ENCODE results near the gene SLC49A3. TPM values are rescaled to one million over a fixed set of nuclear protein-coding genes. Genes with fewer than 3 reads are reported as not detected.

Gene SLC49A3
- total RNA-seq, 1 experiment from 2014 or later: 0.47 TPM

- CTCF ChIA-PET: no interaction called here
- Histone ChIP-seq H3K4me1 (ENCODE audit: insufficient read depth, low read length, poor library complexity, severe bottlenecking) (no peaks in the 10 kb centered on the region), H3K27me3 (replicated peaks; ENCODE audit: insufficient read depth, low read depth, low read length, poor library complexity) (no peaks in the 10 kb centered on the region), H3K4me3 (ENCODE audit: low read depth, low read length, poor library complexity, severe bottlenecking) (no peak overlapping the region), H3K36me3 (ENCODE audit: insufficient read depth, low read length, poor library complexity, severe bottlenecking) (peaks cover 10% of the 10 kb centered on the region), H3K9me3 (ENCODE audit: low read depth, low read length, poor library complexity, severe bottlenecking) (no peaks in the 10 kb centered on the region), H3K27ac (ENCODE audit: low read depth, low read length, poor library complexity, severe bottlenecking) (no peak overlapping the region)
- intact Hi-C loops (cut with micrococcal nuclease; ENCODE audit: unreplicated experiment): no loop called here
- no peak for DNase-seq (ENCODE audit: low spot score)
- POLR2A ChIA-PET (ENCODE audit: low non-redundant PET): interaction anchor here (0.6 kb wide), 1 partner anchor 10 kb away, joined by 21 read pairs; no protein-coding TSS in a partner anchor
- TSS peak; percentile 58 for BruUV-seq (replicated peaks)
- TF ChIP-seq, protein P1, sequence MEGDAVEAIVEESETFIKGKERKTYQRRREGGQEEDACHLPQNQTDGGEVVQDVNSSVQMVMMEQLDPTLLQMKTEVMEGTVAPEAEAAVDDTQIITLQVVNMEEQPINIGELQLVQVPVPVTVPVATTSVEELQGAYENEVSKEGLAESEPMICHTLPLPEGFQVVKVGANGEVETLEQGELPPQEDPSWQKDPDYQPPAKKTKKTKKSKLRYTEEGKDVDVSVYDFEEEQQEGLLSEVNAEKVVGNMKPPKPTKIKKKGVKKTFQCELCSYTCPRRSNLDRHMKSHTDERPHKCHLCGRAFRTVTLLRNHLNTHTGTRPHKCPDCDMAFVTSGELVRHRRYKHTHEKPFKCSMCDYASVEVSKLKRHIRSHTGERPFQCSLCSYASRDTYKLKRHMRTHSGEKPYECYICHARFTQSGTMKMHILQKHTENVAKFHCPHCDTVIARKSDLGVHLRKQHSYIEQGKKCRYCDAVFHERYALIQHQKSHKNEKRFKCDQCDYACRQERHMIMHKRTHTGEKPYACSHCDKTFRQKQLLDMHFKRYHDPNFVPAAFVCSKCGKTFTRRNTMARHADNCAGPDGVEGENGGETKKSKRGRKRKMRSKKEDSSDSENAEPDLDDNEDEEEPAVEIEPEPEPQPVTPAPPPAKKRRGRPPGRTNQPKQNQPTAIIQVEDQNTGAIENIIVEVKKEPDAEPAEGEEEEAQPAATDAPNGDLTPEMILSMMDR (conservative IDR thresholded peaks at IDR 0.05; ENCODE audit: low read depth, low read length): no peak
- no peak for TF ChIP-seq EZH2 (IDR thresholded peaks at IDR 0.05; ENCODE audit: borderline replicate concordance, low read depth, low read length, poor library complexity, severe bottlenecking)
These were observed 20.4 kb upstream of the SLC49A3 start for GRCh38 chr4:709348-709747.

DNA sequence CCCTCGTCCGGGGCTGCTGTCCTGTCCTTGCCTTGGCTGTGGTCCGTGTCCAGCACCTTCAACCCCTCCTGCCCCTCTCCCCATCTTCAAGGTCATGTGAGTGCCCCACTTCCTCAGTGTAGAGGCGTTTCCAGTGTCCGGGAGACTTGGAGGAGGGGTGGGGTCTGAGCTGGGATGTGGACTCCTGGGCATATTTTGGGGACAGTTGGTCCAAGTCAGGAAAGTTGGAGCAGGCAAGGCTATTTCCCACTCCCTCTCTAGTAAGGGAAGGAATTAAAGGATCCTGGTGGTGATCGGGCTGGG, 19.6 kb upstream of the SLC49A3 start:
- H3K9me3 ChIP-seq (ENCODE audit: low read depth, low read length, poor library complexity, severe bottlenecking): no peaks in the 10 kb centered on the region
- H3K4me3 ChIP-seq (ENCODE audit: low read depth, low read length, poor library complexity, severe bottlenecking): no peak overlapping the region
- ChIA-PET POLR2A (ENCODE audit: low non-redundant PET) (no interaction called here), CTCF (no interaction called here)
- DNase-seq (ENCODE audit: low spot score): no peak
- no peak overlapping the region for H3K27ac ChIP-seq (ENCODE audit: low read depth, low read length, poor library complexity, severe bottlenecking)
- H3K36me3 ChIP-seq (ENCODE audit: insufficient read depth, low read length, poor library complexity, severe bottlenecking): peaks cover 10% of the 10 kb centered on the region
- no TSS peak for BruUV-seq (replicated peaks)
- TF ChIP-seq EZH2 (IDR thresholded peaks at IDR 0.05; ENCODE audit: borderline replicate concordance, low read depth, low read length, poor library complexity, severe bottlenecking): no peak
- TF ChIP-seq, protein P1 (conservative IDR thresholded peaks at IDR 0.05; ENCODE audit: low read depth, low read length): no peak
- H3K27me3 ChIP-seq (replicated peaks; ENCODE audit: insufficient read depth, low read depth, low read length, poor library complexity): no peaks in the 10 kb centered on the region
- intact Hi-C loops (cut with micrococcal nuclease; ENCODE audit: unreplicated experiment): no loop called here
- H3K4me1 ChIP-seq (ENCODE audit: insufficient read depth, low read length, poor library complexity, severe bottlenecking): no peaks in the 10 kb centered on the region

GRCh38 chr4:707929-708630, 19.1 kb upstream of the SLC49A3 start:
- H3K4me1 ChIP-seq (ENCODE audit: insufficient read depth, low read length, poor library complexity, severe bottlenecking): no peaks in the 10 kb centered on the region
- H3K9me3 ChIP-seq (ENCODE audit: low read depth, low read length, poor library complexity, severe bottlenecking): no peaks in the 10 kb centered on the region
- H3K27me3 ChIP-seq (replicated peaks; ENCODE audit: insufficient read depth, low read depth, low read length, poor library complexity): no peaks in the 10 kb centered on the region
- ChIA-PET CTCF (no interaction called here), POLR2A (ENCODE audit: low non-redundant PET) (no interaction called here)
- TF ChIP-seq, protein P1 (conservative IDR thresholded peaks at IDR 0.05; ENCODE audit: low read depth, low read length): no peak
- no peak for TF ChIP-seq EZH2 (IDR thresholded peaks at IDR 0.05; ENCODE audit: borderline replicate concordance, low read depth, low read length, poor library complexity, severe bottlenecking)
- no peak overlapping the region for H3K4me3 ChIP-seq (ENCODE audit: low read depth, low read length, poor library complexity, severe bottlenecking)
- no TSS peak for BruUV-seq (replicated peaks)
- intact Hi-C loops (cut with micrococcal nuclease; ENCODE audit: unreplicated experiment): no loop called here
- H3K36me3 ChIP-seq (ENCODE audit: insufficient read depth, low read length, poor library complexity, severe bottlenecking): peaks cover 10% of the 10 kb centered on the region
- no peak overlapping the region for H3K27ac ChIP-seq (ENCODE audit: low read depth, low read length, poor library complexity, severe bottlenecking)
- DNase-seq (ENCODE audit: low spot score): no peak

All from A673 (cell line).